GM12878 (cell line): ENCODE results near the gene LRP8. TPM values are rescaled to one million over a fixed set of nuclear protein-coding genes. Genes with fewer than 3 reads are reported as not detected.

ENCODE experiments used
- ATAC-seq: fragments of 200-7000 bp; cut with Tn5 transposase; 3 replicates; pipeline ENCODE4 v1.9.1; 2020; ENCODE audit warnings: mild to moderate bottlenecking, moderate library complexity
- BruUV-seq: library from RNA; stranded (reverse); fragments of 400-500 nt; replicated peaks from 2 replicates; lab custom pipeline; 2021; lab: Mats Ljungman, UMichigan
- CTCF ChIA-PET: fragments of 300-600 bp; sonication (Branson Sonifier 250); formaldehyde crosslinking; extraction: SDS; loops from one replicate; lab custom pipeline; 2021; ENCODE audit warnings: inconsistent platforms; lab: Yijun Ruan, JAX
- POLR2A ChIA-PET: fragments of 350-600 bp; formaldehyde crosslinking; extraction: SDS; loops from one replicate; lab custom pipeline; 2021; ENCODE audit warnings: inconsistent platforms; lab: Charles Lee
- RAD21 ChIA-PET: fragments of 300-600 bp; sonication (Branson Sonifier 250); formaldehyde crosslinking; loops from one replicate; lab custom pipeline; 2023; ENCODE audit warnings: antibody characterized with exemption; ENCODE audit not compliant: unreplicated experiment; lab: Charles Lee
- SMC1A ChIA-PET: fragments of 300-600 bp; sonication (Branson Sonifier 250); formaldehyde crosslinking; loops from one replicate; lab custom pipeline; 2023; ENCODE audit not compliant: unreplicated experiment, uncharacterized antibody; lab: Charles Lee
- DNase-seq: peaks from one replicate; pipeline ENCODE4 v3.0.0-alpha.2; 2011; ENCODE audit warnings: low read depth, low spot score
- FAIRE-seq: peaks from 3 replicates; lab custom pipeline; 2011; peaks lifted over from hg19 to GRCh38; lab: Jason Lieb, UNC
- H2AFZ ChIP-seq: 2 replicates; pipeline ENCODE4 v1.6.0; 2011; ENCODE audit warnings: low read depth, low read length, control low read depth; ENCODE audit not compliant: control insufficient read depth
- H3K27ac ChIP-seq: 2 replicates; pipeline ENCODE4 v1.5.1; 2011; ENCODE audit warnings: control low read depth; ENCODE audit not compliant: control insufficient read depth, insufficient read depth
- H3K27me3 ChIP-seq, 2 experiments: replicated peaks in 1 of 2; 2 replicates each; pipeline versions ENCODE4 v1.6.0 to v1.6.1; 2011; ENCODE audit warnings: low read length in 1 of 2; ENCODE audit not compliant: control insufficient read depth in 2 of 2, insufficient read depth in 2 of 2
- H3K36me3 ChIP-seq, 2 experiments: 2 replicates each; pipeline ENCODE4 v1.5.1; 2011; ENCODE audit warnings: low read length in 1 of 2; ENCODE audit not compliant: control insufficient read depth in 2 of 2, insufficient read depth in 2 of 2
- H3K4me1 ChIP-seq: 2 replicates; pipeline ENCODE4 v1.6.1; 2011; ENCODE audit warnings: mild to moderate bottlenecking, low read length, moderate library complexity, mixed read lengths; ENCODE audit not compliant: control insufficient read depth, insufficient read depth
- H3K4me2 ChIP-seq: 2 replicates; pipeline ENCODE4 v1.6.0; 2011; ENCODE audit warnings: control low read depth; ENCODE audit not compliant: control insufficient read depth, insufficient read depth
- H3K4me3 ChIP-seq: fragments of 200-600 bp; sonication (generic); 2 replicates; pipeline ENCODE4 v1.5.1; 2016
- H3K79me2 ChIP-seq: 2 replicates; pipeline ENCODE4 v1.6.0; 2011; ENCODE audit warnings: low read length; ENCODE audit not compliant: control insufficient read depth, insufficient read depth
- H3K9ac ChIP-seq: 2 replicates; pipeline ENCODE4 v1.8.0; 2011; ENCODE audit warnings: low read length, control low read depth, mixed read lengths; ENCODE audit not compliant: control insufficient read depth, insufficient read depth
- H3K9me3 ChIP-seq: replicated peaks from 3 replicates; pipeline ENCODE4 v1.5.1; 2011; ENCODE audit warnings: mild to moderate bottlenecking, low read length; ENCODE audit not compliant: control insufficient read depth, insufficient read depth
- H4K20me1 ChIP-seq: 2 replicates; pipeline ENCODE4 v1.6.0; 2011; ENCODE audit not compliant: control insufficient read depth, insufficient read depth
- E4F1 ChIP-seq: fragments of 450-650 bp; IDR thresholded peaks from 2 replicates; pipeline ENCODE4 v1.6.1; 2018; ENCODE audit warnings: borderline replicate concordance, mild to moderate bottlenecking; ENCODE audit not compliant: partially characterized antibody
- FOXK2 ChIP-seq: fragments of 450-650 bp; IDR thresholded peaks from 2 replicates; pipeline ENCODE4 v1.6.1; 2017; ENCODE audit warnings: mild to moderate bottlenecking, moderate library complexity
- NRF1 ChIP-seq: conservative IDR thresholded peaks from 2 replicates; pipeline ENCODE4 v1.6.1; 2011; ENCODE audit warnings: mild to moderate bottlenecking, low read depth, low read length, improper control_type of control experiment
- PAX8 ChIP-seq: fragments of 450-650 bp; IDR thresholded peaks from 2 replicates; pipeline ENCODE4 v1.6.1; 2017; ENCODE audit warnings: mild to moderate bottlenecking, moderate library complexity
- ZNF622 ChIP-seq: fragments of 450-650 bp; IDR thresholded peaks from 2 replicates; pipeline ENCODE4 v1.6.1; 2017; ENCODE audit warnings: mild to moderate bottlenecking, inconsistent platforms
- WGBS: methylation state at CpG from one replicate; pipeline ENCODE4 v1.1.6; 2016; ENCODE audit warnings: low lambda C conversion rate; ENCODE audit not compliant: insufficient replicate concordance, insufficient coverage; ENCODE audit errors: missing lambda C conversion rate; 5-methylcytosine and 5-hydroxymethylcytosine counted together
- in situ Hi-C: fragments of 300-500 bp; cut with MboI; formaldehyde crosslinking; loops from 9 replicates; pipeline ENCODE4 v1.14.3; 2018; ENCODE audit warnings: mixed read lengths
- intact Hi-C: fragments of 100-400 bp; cut with micrococcal nuclease; formaldehyde crosslinking; loops from one replicate; pipeline ENCODE4 v1.14.2; 2022; ENCODE audit not compliant: unreplicated experiment
- polyA plus RNA-seq, 11 experiments: library from polyadenylated mRNA; depleted of rRNA in 4 of 11; unstranded in 6 of 11; stranded (reverse) in 5 of 11; fragments of >200 nt; fragmentation: Nextera tagmentation in 4 of 11; fragmentation: Illumina TruSeq in 1 of 11; extraction: Ambion mirVana in 4 of 11; extraction: Trizol in 1 of 11; gene quantifications; 1 replicate in 1 of 11; 2 replicates in 10 of 11; pipeline versions ENCODE4 v1.2.1 to v1.2.3, GENCODE V29; 2011 to 2016; ENCODE audit warnings: inconsistent platforms in 2 of 11, missing spikeins in 2 of 11, low read depth in 1 of 11
- total RNA-seq, 4 experiments: library from RNA; depleted of rRNA in 3 of 4; stranded (reverse); fragments of >200 nt in 3 of 4; fragmentation: Illumina TruSeq in 1 of 4; extraction: Trizol in 1 of 4; gene quantifications; 2 replicates each; pipeline versions ENCODE4 v1.2.1 to v1.2.3, GENCODE V29; 2013 to 2021
- TF ChIP-seq, protein P1 (sequence below): IDR thresholded peaks from 2 replicates; pipeline ENCODE4 v1.6.1; 2012; ENCODE audit warnings: low read length, inconsistent platforms

Gene LRP8
- total and polyA plus RNA-seq, 10 of the 15 experiments (the other 5 are each of a cell fraction or from before 2014, with no cell fraction given): 2.8 to 40.5 (median 22.3) TPM

- FAIRE-seq (no peak), ATAC-seq (no peak), DNase-seq (no peak)
- in situ Hi-C loops (no loop called here), intact Hi-C loops (no loop called here)
- no peaks in the 10 kb centered on the region for H3K4me1 ChIP-seq
- H3K79me2 ChIP-seq: no peaks in the 10 kb centered on the region
- CTCF ChIA-PET: no interaction called here
- 62% methylated on average over 10 of the region's 14 CpGs for WGBS
- RAD21 ChIA-PET: no interaction called here
- POLR2A ChIA-PET: no interaction called here
- no peak overlapping the region for H3K4me3 ChIP-seq
- SMC1A ChIA-PET: no interaction called here
- H3K36me3 ChIP-seq: no peaks in the 10 kb centered on the region
- TF ChIP-seq, protein P1, sequence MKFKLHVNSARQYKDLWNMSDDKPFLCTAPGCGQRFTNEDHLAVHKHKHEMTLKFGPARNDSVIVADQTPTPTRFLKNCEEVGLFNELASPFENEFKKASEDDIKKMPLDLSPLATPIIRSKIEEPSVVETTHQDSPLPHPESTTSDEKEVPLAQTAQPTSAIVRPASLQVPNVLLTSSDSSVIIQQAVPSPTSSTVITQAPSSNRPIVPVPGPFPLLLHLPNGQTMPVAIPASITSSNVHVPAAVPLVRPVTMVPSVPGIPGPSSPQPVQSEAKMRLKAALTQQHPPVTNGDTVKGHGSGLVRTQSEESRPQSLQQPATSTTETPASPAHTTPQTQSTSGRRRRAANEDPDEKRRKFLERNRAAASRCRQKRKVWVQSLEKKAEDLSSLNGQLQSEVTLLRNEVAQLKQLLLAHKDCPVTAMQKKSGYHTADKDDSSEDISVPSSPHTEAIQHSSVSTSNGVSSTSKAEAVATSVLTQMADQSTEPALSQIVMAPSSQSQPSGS: no peak
- no peak for TF ChIP-seq ZNF622
- TF ChIP-seq NRF1: no peak
- no peak for TF ChIP-seq PAX8
- no peak for TF ChIP-seq FOXK2
- no peak for TF ChIP-seq E4F1
- no peaks in the 10 kb centered on the region for H3K9me3 ChIP-seq
- no peaks in the 10 kb centered on the region; a peak in 1 of 4 replicates for H3K27me3 ChIP-seq
- H3K9ac ChIP-seq: no peak overlapping the region
- no peaks in the 10 kb centered on the region for H4K20me1 ChIP-seq
- H2AFZ ChIP-seq: no peak overlapping the region
- no peak overlapping the region for H3K4me2 ChIP-seq
- H3K27ac ChIP-seq: no peak overlapping the region
- no TSS peak for BruUV-seq
Measured at GRCh38 chr1:53376742-53377437, 49.0 kb upstream of the LRP8 start.
